ENCODE results near the gene KIF20B.

DNA sequence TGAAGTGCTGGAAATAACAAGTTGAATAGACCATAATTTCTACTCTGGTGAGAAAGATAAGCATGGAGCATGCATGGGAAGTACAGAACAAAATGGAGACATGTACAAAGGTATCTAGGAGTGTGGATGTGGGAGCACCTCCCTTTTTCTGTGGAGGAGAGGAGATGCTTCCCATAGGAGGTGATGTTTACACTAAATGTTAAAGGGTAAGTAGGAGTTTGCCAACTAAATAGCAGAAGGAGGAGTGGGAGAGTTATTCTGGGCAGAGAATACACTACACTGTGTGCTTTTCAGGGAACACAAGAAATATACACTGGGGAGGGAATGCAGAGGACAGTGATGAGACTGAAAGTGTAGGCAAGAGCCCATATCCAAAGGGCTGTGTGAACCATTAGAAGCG, 35.3 kb upstream of the KIF20B start:
- TF ChIP-seq, protein P1, sequence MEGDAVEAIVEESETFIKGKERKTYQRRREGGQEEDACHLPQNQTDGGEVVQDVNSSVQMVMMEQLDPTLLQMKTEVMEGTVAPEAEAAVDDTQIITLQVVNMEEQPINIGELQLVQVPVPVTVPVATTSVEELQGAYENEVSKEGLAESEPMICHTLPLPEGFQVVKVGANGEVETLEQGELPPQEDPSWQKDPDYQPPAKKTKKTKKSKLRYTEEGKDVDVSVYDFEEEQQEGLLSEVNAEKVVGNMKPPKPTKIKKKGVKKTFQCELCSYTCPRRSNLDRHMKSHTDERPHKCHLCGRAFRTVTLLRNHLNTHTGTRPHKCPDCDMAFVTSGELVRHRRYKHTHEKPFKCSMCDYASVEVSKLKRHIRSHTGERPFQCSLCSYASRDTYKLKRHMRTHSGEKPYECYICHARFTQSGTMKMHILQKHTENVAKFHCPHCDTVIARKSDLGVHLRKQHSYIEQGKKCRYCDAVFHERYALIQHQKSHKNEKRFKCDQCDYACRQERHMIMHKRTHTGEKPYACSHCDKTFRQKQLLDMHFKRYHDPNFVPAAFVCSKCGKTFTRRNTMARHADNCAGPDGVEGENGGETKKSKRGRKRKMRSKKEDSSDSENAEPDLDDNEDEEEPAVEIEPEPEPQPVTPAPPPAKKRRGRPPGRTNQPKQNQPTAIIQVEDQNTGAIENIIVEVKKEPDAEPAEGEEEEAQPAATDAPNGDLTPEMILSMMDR (IDR thresholded peaks at IDR 0.05; ENCODE audit: control extremely low read depth in 1 of 3, insufficient read depth in 1 of 3, low read depth in 1 of 3, low read length in 3 of 3), result no peak
- TF ChIP-seq JUN (IDR thresholded peaks at IDR 0.05; ENCODE audit: low read depth, low read length) (no peak), FOSL1 (IDR thresholded peaks at IDR 0.05; ENCODE audit: insufficient read depth, low read depth, low read length) (no peak)
